Measurements from ENCODE around the gene ABL1. TPM values are rescaled to one million over a fixed set of nuclear protein-coding genes. Genes with fewer than 3 reads are reported as not detected.

The ABL1 gene
- total and polyA plus RNA-seq, 2 of the 13 experiments (the other 11 are each of a cell fraction or from before 2014, with no cell fraction given), result 10.8 to 20.4 TPM

DNA sequence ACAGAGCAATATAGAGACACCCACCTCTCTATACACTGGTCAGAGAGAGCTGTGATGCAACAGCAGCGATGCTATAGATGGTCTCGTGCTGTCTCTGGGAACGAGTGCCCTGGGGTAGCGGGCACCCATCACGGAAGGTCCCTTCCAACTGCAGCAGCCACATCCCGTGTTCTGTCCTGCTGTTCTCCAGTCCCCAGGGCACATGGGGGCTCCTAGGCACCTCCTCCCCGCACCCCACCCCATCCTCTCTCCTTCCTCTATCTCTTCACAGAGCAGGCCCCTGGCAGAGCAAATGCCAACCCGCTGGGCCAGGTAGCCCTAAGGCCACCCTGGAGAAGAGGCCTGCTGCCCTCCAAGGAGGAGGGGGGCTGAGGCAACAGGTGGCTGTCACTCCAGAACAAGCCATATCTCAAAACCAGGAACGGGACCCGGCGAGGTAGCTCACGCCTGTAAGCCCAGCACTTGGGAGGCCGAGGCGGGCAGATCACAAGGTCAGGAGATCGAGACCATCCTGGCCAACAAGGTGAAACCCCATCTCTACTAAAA lies 95.8 kb downstream of the ABL1 start (continued):
- TF ChIP-seq DBP (CRISPR knock-in tag; IDR thresholded peaks at IDR 0.05; ENCODE audit: not compliant biosample characterization) (no peak), IRF9 (CRISPR knock-in tag; IDR thresholded peaks at IDR 0.05; ENCODE audit: borderline replicate concordance) (no peak), CBX5 (CRISPR knock-in tag; IDR thresholded peaks at IDR 0.05; ENCODE audit: borderline replicate concordance) (no peak), ZNF121 (CRISPR knock-in tag; IDR thresholded peaks at IDR 0.05) (no peak), YY1 (IDR thresholded peaks at IDR 0.05; ENCODE audit: insufficient read depth, insufficient replicate concordance, low read depth, low read length) (no peak), ZNF101 (CRISPR knock-in tag; IDR thresholded peaks at IDR 0.05; ENCODE audit: borderline replicate concordance, low read depth) (no peak), ZSCAN9 (CRISPR knock-in tag; IDR thresholded peaks at IDR 0.05; ENCODE audit: borderline replicate concordance) (no peak)
- TF ChIP-seq, protein P1, sequence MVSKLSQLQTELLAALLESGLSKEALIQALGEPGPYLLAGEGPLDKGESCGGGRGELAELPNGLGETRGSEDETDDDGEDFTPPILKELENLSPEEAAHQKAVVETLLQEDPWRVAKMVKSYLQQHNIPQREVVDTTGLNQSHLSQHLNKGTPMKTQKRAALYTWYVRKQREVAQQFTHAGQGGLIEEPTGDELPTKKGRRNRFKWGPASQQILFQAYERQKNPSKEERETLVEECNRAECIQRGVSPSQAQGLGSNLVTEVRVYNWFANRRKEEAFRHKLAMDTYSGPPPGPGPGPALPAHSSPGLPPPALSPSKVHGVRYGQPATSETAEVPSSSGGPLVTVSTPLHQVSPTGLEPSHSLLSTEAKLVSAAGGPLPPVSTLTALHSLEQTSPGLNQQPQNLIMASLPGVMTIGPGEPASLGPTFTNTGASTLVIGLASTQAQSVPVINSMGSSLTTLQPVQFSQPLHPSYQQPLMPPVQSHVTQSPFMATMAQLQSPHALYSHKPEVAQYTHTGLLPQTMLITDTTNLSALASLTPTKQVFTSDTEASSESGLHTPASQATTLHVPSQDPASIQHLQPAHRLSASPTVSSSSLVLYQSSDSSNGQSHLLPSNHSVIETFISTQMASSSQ (IDR thresholded peaks at IDR 0.05; ENCODE audit: low read depth), result no peak
- TF ChIP-seq, protein P1 (CRISPR knock-in tag; IDR thresholded peaks at IDR 0.05; ENCODE audit: borderline replicate concordance), result no peak

Measured in HepG2 (cell line).